RWPE2 (cell line): ENCODE data around the gene SRPRB.

ENCODE experiments used
- ATAC-seq: fragments of 200-7000 bp; cut with Tn5 transposase; 3 replicates; pipeline ENCODE4 v1.9.1; 2021; ENCODE audit warnings: low read depth
- DNase-seq: peaks from one replicate; pipeline ENCODE4 v3.0.0-alpha.2; 2020; ENCODE audit warnings: low spot score
- H3K27ac ChIP-seq: fragments of 450-650 bp; 2 replicates; pipeline ENCODE4 v1.5.1; 2017; ENCODE audit warnings: mild to moderate bottlenecking; ENCODE audit not compliant: poor library complexity, severe bottlenecking
- H3K27me3 ChIP-seq: fragments of 250-450 bp; sonication (Bioruptor Pico); 2 replicates; pipeline ENCODE4 v1.5.1; 2021; ENCODE audit warnings: mild to moderate bottlenecking, moderate library complexity; ENCODE audit not compliant: insufficient read depth, poor library complexity, severe bottlenecking
- H3K36me3 ChIP-seq: fragments of 250-450 bp; sonication (Bioruptor Pico); 2 replicates; pipeline ENCODE4 v1.5.1; 2020; ENCODE audit warnings: low read depth, mild to moderate bottlenecking, moderate library complexity
- H3K4me1 ChIP-seq: fragments of 250-450 bp; sonication (Bioruptor Pico); 2 replicates; pipeline ENCODE4 v1.5.1; 2021; ENCODE audit warnings: mild to moderate bottlenecking, moderate library complexity; ENCODE audit not compliant: insufficient read depth, poor library complexity, severe bottlenecking
- H3K4me3 ChIP-seq: fragments of 250-450 bp; sonication (Bioruptor Pico); 2 replicates; pipeline ENCODE4 v1.5.1; 2021; ENCODE audit warnings: mild to moderate bottlenecking, moderate library complexity; ENCODE audit not compliant: severe bottlenecking
- H3K9me3 ChIP-seq: fragments of 250-450 bp; sonication (Bioruptor Pico); 2 replicates; pipeline ENCODE4 v1.5.1; 2021; ENCODE audit warnings: mild to moderate bottlenecking, moderate library complexity; ENCODE audit not compliant: severe bottlenecking
- TF ChIP-seq, protein P1 (sequence below): fragments of 450-650 bp; IDR thresholded peaks from one replicate; pipeline ENCODE4 v1.5.1; 2017; ENCODE audit warnings: mild to moderate bottlenecking, moderate library complexity; ENCODE audit not compliant: poor library complexity, severe bottlenecking

The SRPRB gene

DNA sequence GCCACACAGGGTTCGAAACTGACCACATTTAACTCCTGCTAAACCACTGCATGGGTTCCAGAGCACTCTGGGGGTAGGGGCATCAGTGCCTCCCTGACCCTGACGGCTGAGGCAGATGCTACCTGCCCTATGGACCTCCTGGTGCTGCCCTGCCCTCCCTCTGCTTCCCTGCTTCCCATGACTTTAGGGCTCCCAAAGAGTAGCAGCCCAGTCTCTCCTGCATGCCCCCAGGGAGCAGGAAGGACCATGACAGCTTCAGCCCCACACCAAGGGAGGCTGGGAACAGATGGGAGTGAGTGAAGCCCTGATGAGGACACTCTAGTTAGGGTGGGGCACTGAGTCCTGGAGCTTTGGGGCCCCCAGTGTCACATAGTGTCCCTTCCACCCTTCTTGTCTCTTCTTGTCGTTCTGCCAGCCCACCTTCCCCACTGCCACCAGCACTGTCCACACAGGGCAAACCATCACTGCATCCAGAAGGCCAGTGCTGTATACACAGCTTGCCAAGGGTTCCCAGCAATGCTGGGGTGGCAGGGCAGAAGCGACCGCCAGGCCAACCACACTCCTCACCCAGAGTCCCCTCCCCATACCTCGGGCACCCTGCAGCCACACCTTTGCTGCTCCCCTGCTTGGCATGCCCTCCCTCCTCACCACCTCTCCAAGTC is 31.0 kb downstream of the SRPRB start:
- DNase-seq (no peak), ATAC-seq (no peak)
- no peaks in the 10 kb centered on the region for H3K27me3 ChIP-seq
- H3K4me3 ChIP-seq: no peak overlapping the region
- H3K27ac ChIP-seq: no peak overlapping the region
- no peaks in the 10 kb centered on the region for H3K9me3 ChIP-seq
- no peaks in the 10 kb centered on the region for H3K4me1 ChIP-seq
- H3K36me3 ChIP-seq: no peaks in the 10 kb centered on the region
- TF ChIP-seq, protein P1, sequence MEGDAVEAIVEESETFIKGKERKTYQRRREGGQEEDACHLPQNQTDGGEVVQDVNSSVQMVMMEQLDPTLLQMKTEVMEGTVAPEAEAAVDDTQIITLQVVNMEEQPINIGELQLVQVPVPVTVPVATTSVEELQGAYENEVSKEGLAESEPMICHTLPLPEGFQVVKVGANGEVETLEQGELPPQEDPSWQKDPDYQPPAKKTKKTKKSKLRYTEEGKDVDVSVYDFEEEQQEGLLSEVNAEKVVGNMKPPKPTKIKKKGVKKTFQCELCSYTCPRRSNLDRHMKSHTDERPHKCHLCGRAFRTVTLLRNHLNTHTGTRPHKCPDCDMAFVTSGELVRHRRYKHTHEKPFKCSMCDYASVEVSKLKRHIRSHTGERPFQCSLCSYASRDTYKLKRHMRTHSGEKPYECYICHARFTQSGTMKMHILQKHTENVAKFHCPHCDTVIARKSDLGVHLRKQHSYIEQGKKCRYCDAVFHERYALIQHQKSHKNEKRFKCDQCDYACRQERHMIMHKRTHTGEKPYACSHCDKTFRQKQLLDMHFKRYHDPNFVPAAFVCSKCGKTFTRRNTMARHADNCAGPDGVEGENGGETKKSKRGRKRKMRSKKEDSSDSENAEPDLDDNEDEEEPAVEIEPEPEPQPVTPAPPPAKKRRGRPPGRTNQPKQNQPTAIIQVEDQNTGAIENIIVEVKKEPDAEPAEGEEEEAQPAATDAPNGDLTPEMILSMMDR: no peak

DNA sequence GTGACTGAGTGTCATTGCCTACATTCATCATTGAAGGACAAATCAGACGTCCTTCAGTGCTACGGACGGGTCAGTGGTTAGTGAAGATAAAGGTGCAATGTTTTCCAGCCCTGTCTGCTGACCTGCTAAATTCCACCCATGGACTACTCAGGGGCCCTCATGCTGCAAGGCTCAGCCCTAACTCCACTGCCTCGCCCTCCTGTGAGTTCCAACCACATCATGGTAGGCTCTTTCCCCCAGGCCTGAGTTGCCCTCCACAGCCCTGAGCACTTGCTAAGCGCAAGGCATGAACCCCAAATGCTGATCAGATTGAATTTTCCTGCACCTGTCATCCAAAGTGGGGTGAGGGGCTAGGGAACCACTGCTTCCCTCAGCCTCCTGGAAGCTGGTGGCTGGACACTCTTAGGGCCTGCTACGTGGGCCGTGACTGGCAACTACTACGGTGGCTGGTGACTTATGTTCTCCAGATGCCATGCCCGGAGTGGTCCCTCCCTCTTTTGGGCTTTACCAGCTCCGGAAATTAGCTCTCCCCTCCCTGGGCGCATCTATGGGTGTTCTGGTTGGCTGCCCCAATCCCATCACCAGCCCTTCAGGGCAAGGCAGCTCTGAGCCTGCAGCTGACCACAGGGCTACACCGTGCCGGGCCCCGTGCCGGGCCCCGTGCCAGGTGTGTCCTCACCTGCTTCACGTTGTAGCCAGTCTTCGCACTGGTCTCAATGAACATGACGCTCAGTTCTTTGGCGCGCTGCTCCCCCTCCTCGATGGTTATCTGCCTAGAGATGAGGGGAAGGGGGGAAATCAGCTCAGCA is 32.1 kb downstream of the SRPRB start:
- Histone ChIP-seq H3K9me3 (no peaks in the 10 kb centered on the region), H3K4me3 (no peak overlapping the region), H3K4me1 (no peaks in the 10 kb centered on the region), H3K27me3 (no peaks in the 10 kb centered on the region), H3K36me3 (no peaks in the 10 kb centered on the region), H3K27ac (no peak overlapping the region)
- DNase-seq: no peak
- no peak for ATAC-seq
- TF ChIP-seq, protein P1: no peak

DNA sequence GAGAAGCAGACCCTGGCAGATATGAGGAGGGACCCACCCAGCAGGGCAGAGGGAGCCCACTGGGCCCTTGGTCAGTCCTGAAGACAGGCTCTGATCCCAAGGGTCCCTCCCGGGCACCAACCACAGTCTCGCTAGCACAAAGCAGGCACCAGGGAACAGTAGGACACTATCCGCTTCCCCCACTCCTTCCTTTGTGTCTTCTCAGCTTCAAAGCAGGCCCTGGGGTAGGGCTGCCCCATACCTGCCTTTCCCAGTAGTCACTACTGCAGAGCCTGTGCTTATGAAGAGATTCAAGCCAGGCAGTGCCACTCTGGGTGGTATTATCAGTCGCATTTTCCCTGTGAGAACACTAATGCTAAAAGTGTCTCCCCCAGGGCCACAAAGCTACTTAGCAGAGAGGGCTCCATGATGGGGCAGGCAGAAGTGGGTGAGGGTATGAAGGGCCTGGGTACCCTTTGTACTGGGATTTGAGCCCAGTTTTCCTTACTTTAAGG is 32.7 kb downstream of the SRPRB start:
- Histone ChIP-seq H3K4me1 (no peaks in the 10 kb centered on the region), H3K36me3 (no peaks in the 10 kb centered on the region), H3K4me3 (no peak overlapping the region), H3K9me3 (no peaks in the 10 kb centered on the region), H3K27me3 (no peaks in the 10 kb centered on the region), H3K27ac (no peak overlapping the region)
- ATAC-seq (no peak), DNase-seq (no peak)
- TF ChIP-seq, protein P1: no peak

DNA sequence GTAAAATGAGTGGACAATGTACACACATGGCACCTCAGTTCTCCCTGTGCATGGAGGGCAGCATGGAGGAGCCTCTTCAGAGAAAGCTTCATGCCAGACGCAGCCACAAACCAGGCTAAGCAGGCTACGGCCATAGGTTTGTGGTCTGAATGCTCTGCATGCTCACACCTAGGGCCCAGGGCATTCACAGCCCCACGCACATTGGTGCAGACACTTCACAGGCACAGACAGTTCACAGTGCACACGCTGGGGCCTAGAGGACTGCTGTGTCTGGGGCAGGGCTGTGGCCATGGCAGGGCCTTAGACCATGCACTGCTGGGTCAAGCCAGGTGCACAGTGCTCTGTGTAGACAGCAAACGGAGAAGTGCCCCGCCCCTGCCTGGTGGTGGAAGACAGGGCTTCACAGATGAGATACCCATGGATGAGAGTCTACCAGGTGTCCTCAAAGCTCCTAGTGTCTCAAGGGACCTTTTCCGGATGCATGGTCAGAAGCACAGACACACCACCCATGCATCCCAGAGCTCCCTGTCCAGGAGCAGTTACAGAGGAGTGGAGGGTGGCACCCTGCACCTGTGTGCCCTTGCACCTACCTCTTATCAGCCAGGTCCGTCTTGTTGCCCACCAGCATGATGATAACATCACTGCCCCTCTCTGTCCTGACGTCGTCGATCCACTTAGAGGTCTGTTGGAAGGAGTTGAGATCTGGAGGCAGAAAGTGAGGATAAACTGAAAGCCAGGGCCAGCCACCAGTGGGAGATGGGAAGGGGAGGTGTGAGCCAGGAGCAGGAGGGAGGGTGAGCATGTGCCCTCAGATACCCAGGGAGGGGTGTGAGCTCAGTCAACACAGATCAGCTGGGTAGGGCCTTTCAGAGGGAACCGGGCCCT is 33.5 kb downstream of the SRPRB start:
- DNase-seq (no peak), ATAC-seq (no peak)
- no peak overlapping the region for H3K27ac ChIP-seq
- H3K4me1 ChIP-seq: no peaks in the 10 kb centered on the region
- H3K9me3 ChIP-seq: no peaks in the 10 kb centered on the region
- H3K27me3 ChIP-seq: no peaks in the 10 kb centered on the region
- TF ChIP-seq, protein P1: no peak
- H3K4me3 ChIP-seq: no peak overlapping the region
- H3K36me3 ChIP-seq: no peaks in the 10 kb centered on the region
